ENCODE data around the gene GMPPB.
A peak's percentile ranks its signal among the peaks of the same experiment; 100 is the strongest.

GMPPB gene

GRCh38 chr3:49747792-49748480 lies 24.2 kb upstream of the GMPPB start:
- TF ChIP-seq CTCF (IDR thresholded peaks at IDR 0.05; ENCODE audit: insufficient read depth, low read depth, low read length, missing control alignments), result no peak
- DNase-seq (ENCODE audit: low read depth), result peak; percentile 82
- no peak overlapping the region for H3K4me3 ChIP-seq (ENCODE audit: low read length)

- no peak overlapping the region for H3K4me3 ChIP-seq (ENCODE audit: low read length)
- peak; percentile 90 for DNase-seq (ENCODE audit: low read depth)
Measured at GRCh38 chr3:49745986-49746385, 22.2 kb upstream of the GMPPB start.

GRCh38 chr3:49740427-49740826 lies 16.7 kb upstream of the GMPPB start:
- DNase-seq (ENCODE audit: low read depth), result no peak
- no peak for TF ChIP-seq CTCF (IDR thresholded peaks at IDR 0.05; ENCODE audit: insufficient read depth, low read depth, low read length, missing control alignments)
- no peak overlapping the region for H3K4me3 ChIP-seq (ENCODE audit: low read length)

More at GRCh38 chr3:49745986-49746385, 22.2 kb upstream of the GMPPB start:
- no peak for TF ChIP-seq CTCF (IDR thresholded peaks at IDR 0.05; ENCODE audit: insufficient read depth, low read depth, low read length, missing control alignments)

- no peak for TF ChIP-seq CTCF (IDR thresholded peaks at IDR 0.05; ENCODE audit: insufficient read depth, low read depth, low read length, missing control alignments)
- DNase-seq (ENCODE audit: low read depth), result no peak
Measured at GRCh38 chr3:49738067-49738713, 14.4 kb upstream of the GMPPB start.

GRCh38 chr3:49734752-49735151 lies 11.0 kb upstream of the GMPPB start:
- no peak for DNase-seq (ENCODE audit: low read depth)
- TF ChIP-seq CTCF (IDR thresholded peaks at IDR 0.05; ENCODE audit: insufficient read depth, low read depth, low read length, missing control alignments), result no peak
- no peak overlapping the region for H3K4me3 ChIP-seq (ENCODE audit: low read length)

More at GRCh38 chr3:49738067-49738713, 14.4 kb upstream of the GMPPB start:
- H3K4me3 ChIP-seq (ENCODE audit: low read length), result no peak overlapping the region

- peak; percentile 42 for DNase-seq (ENCODE audit: low read depth)
- no peak overlapping the region for H3K4me3 ChIP-seq (ENCODE audit: low read length)
- no peak for TF ChIP-seq CTCF (IDR thresholded peaks at IDR 0.05; ENCODE audit: insufficient read depth, low read depth, low read length, missing control alignments)
Measured at GRCh38 chr3:49733551-49733950, 9.8 kb upstream of the GMPPB start.

Data from epithelial cell of esophagus (primary cell).